HUES6 (cell line): ENCODE results near the gene LARGE1.

Experiments
- H3K27ac ChIP-seq: 2 replicates; pipeline ENCODE4 v1.7.0; 2013; ENCODE audit warnings: low read depth, mild to moderate bottlenecking, low read length, inconsistent platforms
- H3K27me3 ChIP-seq: 2 replicates; pipeline ENCODE4 v1.6.1; 2013; ENCODE audit warnings: low read length; ENCODE audit not compliant: control insufficient read depth, insufficient read depth
- H3K36me3 ChIP-seq: 2 replicates; pipeline ENCODE4 v1.6.1; 2013; ENCODE audit warnings: low read length; ENCODE audit not compliant: control insufficient read depth, insufficient read depth
- H3K4me1 ChIP-seq: 2 replicates; pipeline ENCODE4 v1.6.1; 2013; ENCODE audit warnings: low read length; ENCODE audit not compliant: control insufficient read depth, insufficient read depth
- H3K4me3 ChIP-seq: 2 replicates; pipeline ENCODE4 v1.5.1; 2013; ENCODE audit warnings: low read depth, low read length
- H3K9ac ChIP-seq: one replicate; pipeline ENCODE4 v1.6.1; 2013; ENCODE audit warnings: mild to moderate bottlenecking, low read length
- H3K9me3 ChIP-seq: 2 replicates; pipeline ENCODE4 v1.6.1; 2013; ENCODE audit warnings: low read depth, low read length; ENCODE audit not compliant: control insufficient read depth, insufficient read depth

The LARGE1 gene

GRCh38 chr22:33781411-33781810, 138.9 kb downstream of the LARGE1 start:
- no peaks in the 10 kb centered on the region for H3K36me3 ChIP-seq
- no peaks in the 10 kb centered on the region; the same call in 1 of the 2 replicates for H3K4me1 ChIP-seq
- H3K27me3 ChIP-seq = no peaks in the 10 kb centered on the region
- H3K9me3 ChIP-seq = no peaks in the 10 kb centered on the region
- no peak overlapping the region for H3K4me3 ChIP-seq
- no peak overlapping the region for H3K9ac ChIP-seq
- H3K27ac ChIP-seq = no peak overlapping the region

- H3K4me1 ChIP-seq = no peaks in the 10 kb centered on the region; the same call in 1 of the 2 replicates
- H3K36me3 ChIP-seq = no peaks in the 10 kb centered on the region
- no peak overlapping the region for H3K27ac ChIP-seq
- no peak overlapping the region for H3K4me3 ChIP-seq
- H3K9ac ChIP-seq = no peak overlapping the region
- H3K9me3 ChIP-seq = no peaks in the 10 kb centered on the region
- H3K27me3 ChIP-seq = no peaks in the 10 kb centered on the region
Measured at GRCh38 chr22:33780531-33781136, 139.6 kb downstream of the LARGE1 start.

- Histone ChIP-seq H3K9ac (no peak overlapping the region), H3K4me1 (no peaks in the 10 kb centered on the region; the same call in 1 of the 2 replicates), H3K27me3 (no peaks in the 10 kb centered on the region), H3K27ac (no peak overlapping the region), H3K36me3 (no peaks in the 10 kb centered on the region), H3K9me3 (no peaks in the 10 kb centered on the region), H3K4me3 (no peak overlapping the region)
Measured at GRCh38 chr22:33779243-33779642, 141.0 kb downstream of the LARGE1 start.

- no peaks in the 10 kb centered on the region for H3K9me3 ChIP-seq
- no peak overlapping the region for H3K4me3 ChIP-seq
- H3K27me3 ChIP-seq = no peaks in the 10 kb centered on the region
- no peak overlapping the region for H3K27ac ChIP-seq
- H3K4me1 ChIP-seq = no peaks in the 10 kb centered on the region
- no peaks in the 10 kb centered on the region for H3K36me3 ChIP-seq
- no peak overlapping the region for H3K9ac ChIP-seq
Measured at GRCh38 chr22:33776491-33776890, 143.8 kb downstream of the LARGE1 start.

GRCh38 chr22:33774781-33775180, 145.5 kb downstream of the LARGE1 start:
- no peaks in the 10 kb centered on the region for H3K4me1 ChIP-seq
- H3K27ac ChIP-seq = no peak overlapping the region
- no peaks in the 10 kb centered on the region for H3K9me3 ChIP-seq
- H3K27me3 ChIP-seq = no peaks in the 10 kb centered on the region
- H3K4me3 ChIP-seq = no peak overlapping the region
- no peaks in the 10 kb centered on the region for H3K36me3 ChIP-seq
- H3K9ac ChIP-seq = no peak overlapping the region

- Histone ChIP-seq H3K4me1 (peaks cover 7% of the 10 kb centered on the region; the same call in 1 of the 2 replicates), H3K36me3 (no peaks in the 10 kb centered on the region), H3K27ac (no peak overlapping the region), H3K9ac (no peak overlapping the region), H3K9me3 (no peaks in the 10 kb centered on the region), H3K4me3 (no peak overlapping the region), H3K27me3 (no peaks in the 10 kb centered on the region)
Measured at GRCh38 chr22:33772745-33773144, 147.5 kb downstream of the LARGE1 start.

- Histone ChIP-seq H3K4me1 (peaks cover 7% of the 10 kb centered on the region; the same call in 1 of the 2 replicates), H3K9ac (no peak overlapping the region)
Measured at GRCh38 chr22:33771136-33771535, 149.1 kb downstream of the LARGE1 start.

GRCh38 chr22:33770723-33771122, 149.6 kb downstream of the LARGE1 start:
- Histone ChIP-seq H3K4me1 (peaks cover 7% of the 10 kb centered on the region; the same call in 1 of the 2 replicates), H3K27ac (no peak overlapping the region), H3K9ac (no peak overlapping the region), H3K9me3 (no peaks in the 10 kb centered on the region), H3K4me3 (no peak overlapping the region), H3K36me3 (no peaks in the 10 kb centered on the region), H3K27me3 (no peaks in the 10 kb centered on the region)

More at GRCh38 chr22:33771136-33771535, 149.1 kb downstream of the LARGE1 start:
- Histone ChIP-seq H3K27me3 (no peaks in the 10 kb centered on the region), H3K9me3 (no peaks in the 10 kb centered on the region), H3K36me3 (no peaks in the 10 kb centered on the region), H3K4me3 (no peak overlapping the region), H3K27ac (no peak overlapping the region)

- Histone ChIP-seq H3K9me3 (no peaks in the 10 kb centered on the region), H3K36me3 (no peaks in the 10 kb centered on the region; the same call in 1 of the 2 replicates), H3K4me3 (no peak overlapping the region), H3K9ac (no peak overlapping the region), H3K27ac (no peak overlapping the region), H3K4me1 (peaks cover 7% of the 10 kb centered on the region; the same call in 1 of the 2 replicates), H3K27me3 (no peaks in the 10 kb centered on the region)
Measured at GRCh38 chr22:33766091-33766490, 154.2 kb downstream of the LARGE1 start.

- H3K36me3 ChIP-seq = no peaks in the 10 kb centered on the region; the same call in 1 of the 2 replicates
- H3K9me3 ChIP-seq = no peaks in the 10 kb centered on the region
- no peak overlapping the region for H3K27ac ChIP-seq
- H3K4me3 ChIP-seq = no peak overlapping the region
- H3K27me3 ChIP-seq = no peaks in the 10 kb centered on the region
- no peak overlapping the region for H3K9ac ChIP-seq
- peaks cover 20% of the 10 kb centered on the region for H3K4me1 ChIP-seq
Measured at GRCh38 chr22:33758961-33759360, 161.3 kb downstream of the LARGE1 start.

GRCh38 chr22:33757802-33758483, 162.3 kb downstream of the LARGE1 start:
- H3K9me3 ChIP-seq = no peaks in the 10 kb centered on the region
- H3K27ac ChIP-seq = no peak overlapping the region
- H3K4me1 ChIP-seq = peaks cover 20% of the 10 kb centered on the region
- H3K27me3 ChIP-seq = no peaks in the 10 kb centered on the region
- H3K9ac ChIP-seq = no peak overlapping the region
- no peak overlapping the region for H3K4me3 ChIP-seq
- no peaks in the 10 kb centered on the region; the same call in 1 of the 2 replicates for H3K36me3 ChIP-seq
